ENCODE measurements around the gene IGSF21.
"Not testable (repeated sequence)": the region's sequence is repeated elsewhere in the genome, so short reads cannot be mapped to it uniquely, and the experiment has no call there.

IGSF21 gene

GRCh38 chr1:18360251-18360650, 252.7 kb downstream of the IGSF21 start:
- DNase-seq (ENCODE audit: low spot score): no peak

DNA sequence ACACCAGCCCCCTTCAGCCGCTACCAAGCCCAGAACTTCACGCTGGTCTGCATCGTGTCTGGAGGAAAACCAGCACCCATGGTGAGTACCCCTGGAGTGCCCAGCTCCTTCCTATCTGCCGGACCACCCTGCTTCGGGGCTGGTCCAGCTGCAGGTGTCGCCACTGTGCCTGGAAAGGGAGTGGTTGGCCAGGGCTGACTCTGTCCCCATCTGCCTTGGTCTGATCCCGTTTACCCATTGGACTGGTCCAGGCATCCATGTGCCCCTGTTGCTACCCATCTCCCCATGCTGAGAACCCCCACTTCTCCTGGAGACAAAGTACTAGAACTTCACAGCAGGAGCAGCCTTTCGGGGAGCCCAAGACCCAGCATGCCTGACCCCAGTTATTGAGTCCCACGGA, 254.6 kb downstream of the IGSF21 start:
- no peak for DNase-seq (ENCODE audit: low spot score)

GRCh38 chr1:18363436-18363835, 255.8 kb downstream of the IGSF21 start:
- DNase-seq (ENCODE audit: low spot score): no peak

DNA sequence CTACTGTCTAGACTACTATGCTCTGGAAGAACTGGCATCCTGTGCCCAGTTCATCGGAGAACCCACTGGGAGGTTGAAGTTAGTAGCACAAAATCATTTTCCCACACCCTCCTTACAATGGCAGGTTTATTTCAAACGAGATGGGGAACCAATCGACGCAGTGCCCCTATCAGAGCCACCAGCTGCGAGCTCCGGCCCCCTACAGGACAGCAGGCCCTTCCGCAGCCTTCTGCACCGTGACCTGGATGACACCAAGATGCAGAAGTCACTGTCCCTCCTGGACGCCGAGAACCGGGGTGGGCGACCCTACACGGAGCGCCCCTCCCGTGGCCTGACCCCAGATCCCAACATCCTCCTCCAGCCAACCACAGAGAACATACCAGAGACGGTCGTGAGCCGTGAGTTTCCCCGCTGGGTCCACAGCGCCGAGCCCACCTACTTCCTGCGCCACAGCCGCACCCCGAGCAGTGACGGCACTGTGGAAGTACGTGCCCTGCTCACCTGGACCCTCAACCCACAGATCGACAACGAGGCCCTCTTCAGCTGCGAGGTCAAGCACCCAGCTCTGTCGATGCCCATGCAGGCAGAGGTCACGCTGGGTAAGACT, 257.6 kb downstream of the IGSF21 start:
- no peak for DNase-seq (ENCODE audit: low spot score)

- not testable (repeated sequence) for DNase-seq (ENCODE audit: low spot score)
Measured at GRCh38 chr1:18372505-18372904, 264.9 kb downstream of the IGSF21 start.

GRCh38 chr1:18373151-18373550, 265.6 kb downstream of the IGSF21 start:
- no peak for DNase-seq (ENCODE audit: low spot score)

DNA sequence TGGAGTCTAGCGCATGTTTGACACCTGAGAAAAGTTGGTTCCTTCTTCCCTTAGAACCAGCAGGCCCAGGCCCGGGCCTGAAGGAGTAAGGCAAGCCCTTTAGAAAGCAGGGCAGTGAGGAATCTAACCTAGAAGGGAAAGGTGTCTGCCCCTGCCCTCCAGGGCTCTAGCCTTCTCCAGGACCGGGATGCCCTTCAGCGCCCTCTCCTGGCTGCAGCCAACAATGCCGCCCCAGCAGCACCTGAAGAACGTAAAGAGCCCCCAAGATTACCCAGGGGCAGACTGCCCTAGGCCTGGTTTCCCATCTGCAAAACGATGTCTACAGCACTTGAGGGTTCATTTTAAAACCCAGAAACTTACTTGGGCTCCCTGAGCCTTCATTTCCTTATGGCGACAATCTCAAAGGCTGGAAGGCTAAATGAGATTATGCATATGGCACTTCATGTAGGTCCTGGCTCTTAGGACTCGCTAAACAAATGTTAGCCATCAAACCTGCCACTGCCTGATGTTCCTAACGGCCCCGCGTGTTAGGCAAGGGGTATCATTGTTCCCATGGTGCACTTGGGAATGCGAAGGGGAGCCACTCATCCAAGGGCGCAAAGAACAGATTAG, 266.4 kb downstream of the IGSF21 start:
- peak; percentile 59 for DNase-seq (ENCODE audit: low spot score)

DNA sequence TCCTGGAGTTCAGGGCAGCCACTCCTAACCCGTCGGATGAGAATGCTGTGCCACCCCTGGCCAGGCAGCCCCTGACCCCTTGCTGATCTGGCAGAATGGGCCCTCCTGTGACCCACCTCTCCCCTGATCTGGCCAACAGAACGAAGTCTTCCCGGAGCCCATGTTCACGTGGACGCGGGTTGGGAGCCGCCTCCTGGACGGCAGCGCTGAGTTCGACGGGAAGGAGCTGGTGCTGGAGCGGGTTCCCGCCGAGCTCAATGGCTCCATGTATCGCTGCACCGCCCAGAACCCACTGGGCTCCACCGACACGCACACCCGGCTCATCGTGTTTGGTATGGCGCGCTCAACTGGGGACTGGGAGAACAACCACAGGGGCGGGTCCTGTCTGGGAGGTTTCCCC, 269.1 kb downstream of the IGSF21 start:
- DNase-seq (ENCODE audit: low spot score): no peak

GRCh38 chr1:18380288-18380687, 272.7 kb downstream of the IGSF21 start:
- no peak for DNase-seq (ENCODE audit: low spot score)

GRCh38 chr1:18384059-18384458, 276.5 kb downstream of the IGSF21 start:
- no peak for DNase-seq (ENCODE audit: low spot score)

DNA sequence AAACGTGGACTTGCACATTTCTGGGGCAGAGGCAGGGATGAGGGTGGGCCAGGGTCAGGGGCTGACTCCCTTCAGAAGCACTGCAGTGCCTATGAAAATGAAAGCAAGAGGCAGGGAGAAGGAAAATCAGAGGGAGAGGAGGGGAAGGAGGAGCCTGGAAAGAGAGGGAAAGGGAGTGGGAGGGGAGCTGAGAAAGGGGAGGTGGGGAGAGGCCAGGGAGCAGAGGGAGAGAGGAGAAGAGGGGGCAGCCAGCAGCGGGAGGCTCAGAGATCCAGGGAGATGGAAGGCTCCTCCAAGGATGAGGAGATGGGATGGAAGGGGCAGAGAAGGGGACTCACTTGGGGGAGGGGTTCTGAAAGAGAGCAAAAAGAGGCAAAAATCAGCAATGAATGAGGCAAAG, 276.9 kb downstream of the IGSF21 start:
- DNase-seq (ENCODE audit: low spot score): no peak

DNA sequence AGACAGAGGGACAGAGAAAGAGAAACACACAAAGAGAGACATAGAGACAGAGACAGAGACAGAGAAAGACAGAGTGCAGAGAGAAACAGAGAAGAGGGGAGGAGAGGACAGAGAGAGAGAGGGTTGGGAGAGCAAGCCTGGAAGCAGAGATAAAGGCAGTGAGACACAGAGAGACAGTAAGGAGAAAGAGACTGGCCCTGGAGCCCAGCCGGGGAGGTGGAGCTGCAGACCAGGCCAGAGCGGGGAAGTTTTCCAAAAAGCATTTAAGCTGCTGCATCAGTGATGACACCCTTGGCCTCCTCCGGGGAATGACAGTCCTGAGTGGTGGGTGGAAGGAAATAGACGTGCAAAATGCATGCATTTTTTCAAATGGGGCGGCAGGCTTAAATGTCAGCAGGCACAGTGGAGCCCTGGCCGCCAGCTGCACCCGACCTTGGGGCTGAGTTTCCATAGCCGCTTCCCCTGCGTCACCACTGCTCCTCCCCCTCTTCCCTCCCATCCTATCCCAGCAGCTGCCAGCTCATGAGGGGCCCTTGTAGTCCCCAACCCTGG, 277.7 kb downstream of the IGSF21 start:
- no peak for DNase-seq (ENCODE audit: low spot score)

GRCh38 chr1:18386591-18386990, 279.0 kb downstream of the IGSF21 start:
- no peak for DNase-seq (ENCODE audit: low spot score)

- no peak for DNase-seq (ENCODE audit: low spot score)
Measured at GRCh38 chr1:18387307-18387706, 279.7 kb downstream of the IGSF21 start.

GRCh38 chr1:18390953-18391352, 283.4 kb downstream of the IGSF21 start:
- no peak for DNase-seq (ENCODE audit: low spot score)

- no peak for DNase-seq (ENCODE audit: low spot score)
Measured at GRCh38 chr1:18394563-18395156, 287.1 kb downstream of the IGSF21 start.

DNA sequence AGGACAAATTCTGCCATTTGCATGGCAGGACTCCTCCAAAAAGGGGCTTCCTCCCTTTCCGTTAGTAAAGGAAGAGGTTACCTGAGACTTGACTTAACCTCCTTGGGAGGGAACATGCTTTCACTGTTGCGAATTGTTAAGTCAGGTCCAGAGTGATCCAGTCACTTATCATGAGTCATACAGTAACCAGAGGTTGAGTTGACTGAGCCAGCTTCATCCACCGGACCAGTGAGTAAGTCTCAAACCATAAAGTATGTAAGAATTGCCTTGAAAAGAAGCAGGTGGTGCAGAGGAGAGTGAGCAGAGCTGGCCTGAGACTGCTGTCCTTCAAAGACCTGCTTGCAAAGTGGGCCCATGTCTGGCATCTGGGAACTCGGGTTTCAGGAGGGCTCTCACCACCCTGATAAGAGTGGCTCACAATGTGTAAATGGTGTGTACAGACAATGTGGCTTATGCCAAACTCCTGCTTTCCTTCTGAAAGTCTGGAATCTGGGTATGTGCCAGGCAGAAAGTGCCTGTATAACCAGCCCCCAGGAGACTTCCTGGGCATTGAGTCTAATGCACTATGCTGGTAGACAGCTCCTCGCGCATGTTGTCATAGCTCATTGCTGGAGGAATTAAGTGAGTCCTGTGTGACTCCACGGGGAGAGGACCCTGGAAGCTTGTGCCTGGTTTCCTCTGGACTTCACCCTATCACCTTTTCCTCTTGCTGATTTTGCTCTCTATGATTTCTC, 288.8 kb downstream of the IGSF21 start:
- no peak for DNase-seq (ENCODE audit: low spot score)

DNA sequence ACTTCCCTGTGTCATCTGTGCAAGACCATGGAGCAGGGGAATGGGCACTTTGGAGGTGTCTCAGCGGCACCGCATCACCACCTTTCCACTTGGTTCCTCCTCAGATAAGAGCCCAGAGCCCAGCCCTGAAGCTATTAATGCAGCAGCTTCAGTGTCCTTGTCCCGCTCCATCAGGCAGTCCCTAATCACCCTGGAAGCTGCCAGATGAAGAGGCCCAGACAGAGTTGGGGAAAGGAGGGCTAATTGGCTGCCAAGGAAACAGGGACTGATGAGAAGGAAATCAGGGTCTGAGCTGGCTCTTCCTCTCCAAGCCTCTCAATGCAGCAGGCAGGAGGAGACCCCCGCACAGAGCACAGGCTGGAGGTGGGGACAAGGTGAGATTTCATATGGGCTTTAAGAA, 290.0 kb downstream of the IGSF21 start:
- no peak for DNase-seq (ENCODE audit: low spot score)

GRCh38 chr1:18398791-18399530, 291.4 kb downstream of the IGSF21 start:
- no peak for DNase-seq (ENCODE audit: low spot score)

- no peak for DNase-seq (ENCODE audit: low spot score)
Measured at GRCh38 chr1:18400347-18401102, 292.9 kb downstream of the IGSF21 start.

DNA sequence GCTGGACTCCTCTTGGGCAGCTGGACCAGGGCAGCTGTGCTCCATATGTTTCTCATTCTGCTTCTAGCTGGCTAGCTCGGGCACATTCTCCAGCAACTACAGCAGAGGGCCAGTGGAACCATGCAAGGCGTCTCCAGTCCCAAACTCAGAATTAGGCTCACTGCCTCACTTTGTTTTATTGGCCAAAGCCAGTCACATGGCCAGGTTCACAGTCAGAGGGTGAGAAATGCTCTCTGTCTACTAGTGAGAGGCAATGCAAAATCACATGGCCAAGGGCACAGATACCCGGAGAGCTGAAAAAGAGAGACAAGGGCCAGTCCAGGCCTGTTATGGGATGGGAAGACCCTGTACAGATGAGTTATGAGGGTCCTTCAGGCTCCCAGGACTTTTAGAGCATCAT, 294.3 kb downstream of the IGSF21 start:
- DNase-seq (ENCODE audit: low spot score): no peak
